Hematopoietic multipotent progenitor cell treated with erythropoietin and hydrocortisone succinate and interleukin-3 and kit ligand, for 17 days (in vitro differentiated cells): Measurements from ENCODE around the gene HSD17B4.
"Not testable (repeated sequence)": the region's sequence is repeated elsewhere in the genome, so short reads cannot be mapped to it uniquely, and the experiment has no call there.

ENCODE experiments used
- DNase-seq: peaks from one replicate; pipeline ENCODE4 v3.0.0-alpha.2; 2015; ENCODE audit warnings: low spot score

Gene HSD17B4

GRCh38 chr5:119480629-119481028, 28.3 kb downstream of the HSD17B4 start:
- DNase-seq: not testable (repeated sequence)

GRCh38 chr5:119483155-119483554, 30.9 kb downstream of the HSD17B4 start:
- DNase-seq: no peak

GRCh38 chr5:119484884-119485283, 32.6 kb downstream of the HSD17B4 start:
- DNase-seq: no peak

- no peak for DNase-seq
These were observed 49.4 kb downstream of the HSD17B4 start for GRCh38 chr5:119501671-119502179.

GRCh38 chr5:119503939-119504338, 51.6 kb downstream of the HSD17B4 start:
- DNase-seq: not testable (repeated sequence)

- DNase-seq: no peak
These were observed 60.0 kb downstream of the HSD17B4 start for GRCh38 chr5:119512277-119512676.

- no peak for DNase-seq
These were observed 62.9 kb downstream of the HSD17B4 start for GRCh38 chr5:119515192-119515591.

- DNase-seq: not testable (repeated sequence)
These were observed 64.8 kb downstream of the HSD17B4 start for GRCh38 chr5:119517115-119517514.

GRCh38 chr5:119521232-119521631, 68.9 kb downstream of the HSD17B4 start:
- no peak for DNase-seq

GRCh38 chr5:119522841-119523240, 70.5 kb downstream of the HSD17B4 start:
- DNase-seq: no peak

- DNase-seq: no peak
These were observed 72.2 kb downstream of the HSD17B4 start for GRCh38 chr5:119524485-119524884.

GRCh38 chr5:119527351-119527750, 75.1 kb downstream of the HSD17B4 start:
- DNase-seq: no peak

GRCh38 chr5:119529811-119530210, 77.5 kb downstream of the HSD17B4 start:
- DNase-seq: no peak

GRCh38 chr5:119532637-119533036, 80.3 kb downstream of the HSD17B4 start:
- DNase-seq: no peak

- DNase-seq: no peak
These were observed 85.4 kb downstream of the HSD17B4 start for GRCh38 chr5:119537704-119538103.

- no peak for DNase-seq
These were observed 89.4 kb downstream of the HSD17B4 start for GRCh38 chr5:119541716-119542115.

- DNase-seq: no peak
These were observed 99.5 kb downstream of the HSD17B4 start for GRCh38 chr5:119551819-119552218.

- DNase-seq: no peak
These were observed 102.3 kb downstream of the HSD17B4 start for GRCh38 chr5:119554597-119554996.

- no peak for DNase-seq
These were observed 118.6 kb downstream of the HSD17B4 start for GRCh38 chr5:119570910-119571309.

GRCh38 chr5:119578937-119579336, 126.6 kb downstream of the HSD17B4 start:
- peak; percentile 26 for DNase-seq

GRCh38 chr5:119582987-119583386, 130.7 kb downstream of the HSD17B4 start:
- DNase-seq: no peak

- no peak for DNase-seq
These were observed 131.4 kb downstream of the HSD17B4 start for GRCh38 chr5:119583684-119584083.
